Keratinocyte (primary cell): ENCODE data around the gene ITGA6. TPM values are rescaled to one million over a fixed set of nuclear protein-coding genes. Genes with fewer than 3 reads are reported as not detected.

Experiments
- DNase-seq: peaks from one replicate; pipeline ENCODE4 v3.0.0-alpha.2; 2011; ENCODE audit warnings: low read depth, missing footprints, low spot score
- FAIRE-seq: peaks from 2 replicates; lab custom pipeline; 2011; peaks lifted over from hg19 to GRCh38; lab: Jason Lieb, UNC
- H2AFZ ChIP-seq: 2 replicates; pipeline ENCODE4 v1.6.0; 2012; ENCODE audit warnings: low read length, control low read depth, inconsistent platforms; ENCODE audit not compliant: control insufficient read depth
- H3K27ac ChIP-seq: 2 replicates; pipeline ENCODE4 v1.5.1; 2011; ENCODE audit warnings: low read length; ENCODE audit not compliant: control insufficient read depth, insufficient read depth
- H3K27me3 ChIP-seq: 3 replicates; pipeline ENCODE4 v1.6.0; 2011; ENCODE audit warnings: low read length; ENCODE audit not compliant: control insufficient read depth, insufficient read depth; ENCODE audit errors: extremely low read depth
- H3K36me3 ChIP-seq, 2 experiments: 2 replicates in 1 of 2; 3 replicates in 1 of 2; pipeline ENCODE4 v1.5.1; 2011; ENCODE audit warnings: low read length in 2 of 2, mild to moderate bottlenecking in 1 of 2; ENCODE audit not compliant: control insufficient read depth in 2 of 2, insufficient read depth in 2 of 2; ENCODE audit errors: extremely low read depth in 1 of 2
- H3K4me1 ChIP-seq: 3 replicates; pipeline ENCODE4 v1.5.1; 2011; ENCODE audit warnings: low read length; ENCODE audit not compliant: control insufficient read depth, insufficient read depth; ENCODE audit errors: extremely low read depth
- H3K4me2 ChIP-seq: 3 replicates; pipeline ENCODE4 v1.6.0; 2011; ENCODE audit warnings: low read depth, low read length; ENCODE audit not compliant: control insufficient read depth, insufficient read depth; ENCODE audit errors: extremely low read depth
- H3K4me3 ChIP-seq, 3 experiments: fragments of 200-600 bp in 1 of 3; sonication (generic) in 1 of 3; 2 replicates in 2 of 3; 3 replicates in 1 of 3; pipeline ENCODE4 v1.5.1; 2011 to 2016; ENCODE audit warnings: low read length in 3 of 3, mild to moderate bottlenecking in 3 of 3, control low read depth in 2 of 3, inconsistent platforms in 1 of 3, low read depth in 1 of 3, mixed read lengths in 1 of 3, mixed run types in 1 of 3, moderate library complexity in 1 of 3; ENCODE audit not compliant: control insufficient read depth in 2 of 3, insufficient read depth in 2 of 3; ENCODE audit errors: extremely low read depth in 1 of 3
- H3K79me2 ChIP-seq: 2 replicates; pipeline ENCODE4 v1.6.0; 2012; ENCODE audit warnings: low read length; ENCODE audit not compliant: control insufficient read depth, insufficient read depth
- H3K9ac ChIP-seq: 3 replicates; pipeline ENCODE4 v1.6.0; 2011; ENCODE audit warnings: low read length; ENCODE audit not compliant: control insufficient read depth, insufficient read depth; ENCODE audit errors: extremely low read depth
- H3K9me1 ChIP-seq: 3 replicates; pipeline ENCODE4 v1.6.0; 2011; ENCODE audit warnings: low read length; ENCODE audit not compliant: control insufficient read depth, insufficient read depth; ENCODE audit errors: extremely low read depth
- H3K9me3 ChIP-seq: 2 replicates; pipeline ENCODE4 v1.5.1; 2012; ENCODE audit warnings: low read depth, low read length; ENCODE audit not compliant: control insufficient read depth
- H4K20me1 ChIP-seq: 3 replicates; pipeline ENCODE4 v1.6.0; 2011; ENCODE audit warnings: low read length; ENCODE audit not compliant: control insufficient read depth, insufficient read depth; ENCODE audit errors: extremely low read depth
- CTCF ChIP-seq, 3 experiments: IDR thresholded peaks in 1 of 3; conservative IDR thresholded peaks in 1 of 3; optimal IDR thresholded peaks in 1 of 3; 2 replicates in 2 of 3; 3 replicates in 1 of 3; pipeline versions ENCODE3 to v1.5.1; 2011; ENCODE audit warnings: low read length in 3 of 3, mild to moderate bottlenecking in 3 of 3, moderate library complexity in 2 of 3, control low read depth in 1 of 3, inconsistent platforms in 1 of 3; ENCODE audit not compliant: insufficient read depth in 2 of 3; ENCODE audit errors: extremely low read depth in 1 of 3
- EZH2 ChIP-seq: IDR thresholded peaks from one replicate; pipeline ENCODE4 v1.6.1; 2012; ENCODE audit warnings: inconsistent platforms, mild to moderate bottlenecking, low read length, moderate library complexity
- dilution Hi-C: fragments of 300-500 bp; cut with MboI; formaldehyde crosslinking; loops from one replicate; pipeline ENCODE4 v1.7.0; 2020; ENCODE audit warnings: low sequenced_read_pairs; ENCODE audit not compliant: extremely low pct_ligation_motif_present
- polyA plus RNA-seq, 5 experiments: library from polyadenylated mRNA; depleted of rRNA in 3 of 5; stranded (reverse) in 3 of 5; stranded (forward) in 1 of 5; unstranded in 1 of 5; fragments of >200 nt; gene quantifications; 1 replicate in 1 of 5; 2 replicates in 3 of 5; 3 replicates in 1 of 5; pipeline versions ENCODE4 v1.2.1 to v1.2.3, GENCODE V29; 2011 to 2012; ENCODE audit warnings: missing spikeins in 2 of 5, low read depth in 1 of 5, low replicate concordance in 1 of 5

The ITGA6 gene
- polyA plus RNA-seq, 1 donor (not counting 4 experiments of a cell fraction or from before 2014, with no cell fraction given): 441 TPM

- Histone ChIP-seq H2AFZ (no peak overlapping the region), H4K20me1 (no peaks in the 10 kb centered on the region), H3K36me3 (no peaks in the 10 kb centered on the region), H3K9me3 (no peaks in the 10 kb centered on the region), H3K79me2 (no peaks in the 10 kb centered on the region), H3K4me2 (no peak overlapping the region), H3K9ac (no peak overlapping the region), H3K4me3 (no peak overlapping the region), H3K9me1 (no peaks in the 10 kb centered on the region), H3K27me3 (no peaks in the 10 kb centered on the region), H3K27ac (no peak overlapping the region), H3K4me1 (no peaks in the 10 kb centered on the region)
- dilution Hi-C loops: no loop called here
- DNase-seq: no peak
- TF ChIP-seq EZH2 (no peak), CTCF (optimal IDR thresholded peaks at IDR 0.05 in 1 of 3, IDR thresholded peaks at IDR 0.05 in 1 of 3, conservative IDR thresholded peaks at IDR 0.05 in 1 of 3; ENCODE audit: extremely low read depth in 1 of 3, insufficient read depth in 2 of 3, low read length in 3 of 3) (no peak)
- no peak for FAIRE-seq
Observed at GRCh38 chr2:172416447-172417058, 10.8 kb upstream of the ITGA6 start.

- Histone ChIP-seq H3K9ac (no peak overlapping the region), H3K4me2 (no peak overlapping the region), H3K4me3 (no peak overlapping the region), H3K9me1 (no peaks in the 10 kb centered on the region), H4K20me1 (no peaks in the 10 kb centered on the region), H3K27ac (no peak overlapping the region), H3K4me1 (no peaks in the 10 kb centered on the region), H3K27me3 (no peaks in the 10 kb centered on the region), H3K79me2 (no peaks in the 10 kb centered on the region), H2AFZ (no peak overlapping the region), H3K36me3 (no peaks in the 10 kb centered on the region), H3K9me3 (no peaks in the 10 kb centered on the region)
- DNase-seq: no peak
- dilution Hi-C loops: no loop called here
- FAIRE-seq: no peak
- TF ChIP-seq CTCF (optimal IDR thresholded peaks at IDR 0.05 in 1 of 3, IDR thresholded peaks at IDR 0.05 in 1 of 3, conservative IDR thresholded peaks at IDR 0.05 in 1 of 3; ENCODE audit: extremely low read depth in 1 of 3, insufficient read depth in 2 of 3, low read length in 3 of 3) (no peak), EZH2 (no peak)
Observed at GRCh38 chr2:172420216-172420615, 7.2 kb upstream of the ITGA6 start.
